HL-60 (cell line): ENCODE data around the gene PPM1F.
"Not testable (repeated sequence)": the region's sequence is repeated elsewhere in the genome, so short reads cannot be mapped to it uniquely, and the experiment has no call there.

Source experiments
- DNase-seq, 2 experiments: peaks; one replicate each; pipeline ENCODE4 v3.0.0-alpha.2; 2010 to 2020; ENCODE audit warnings: low read depth in 1 of 2, low spot score in 1 of 2
- H3K27ac ChIP-seq: fragments of 250-450 bp; sonication (Bioruptor Pico); replicated peaks from 2 replicates; pipeline ENCODE4 v1.5.1; 2020; ENCODE audit warnings: mild to moderate bottlenecking, moderate library complexity
- H3K27me3 ChIP-seq: fragments of 250-450 bp; sonication (Bioruptor Pico); 2 replicates; pipeline ENCODE4 v1.5.1; 2021; ENCODE audit warnings: mild to moderate bottlenecking, moderate library complexity; ENCODE audit not compliant: insufficient read depth, poor library complexity, severe bottlenecking
- H3K4me3 ChIP-seq: replicated peaks from 2 replicates; pipeline ENCODE4 v1.5.1; 2011; ENCODE audit warnings: mild to moderate bottlenecking, control low read depth, low read length; ENCODE audit not compliant: insufficient read depth
- CTCF ChIP-seq: IDR thresholded peaks from one replicate; pipeline ENCODE4 v1.5.1; 2011; ENCODE audit warnings: low read length, control low read depth, inconsistent platforms; ENCODE audit not compliant: insufficient read depth
- GABPA ChIP-seq: IDR thresholded peaks from 2 replicates; pipeline ENCODE4 v1.6.1; 2012; ENCODE audit warnings: low read depth
- POLR2AphosphoS5 ChIP-seq: IDR thresholded peaks from 2 replicates; pipeline ENCODE4 v1.6.1; 2012; ENCODE audit warnings: low read depth
- SPI1 ChIP-seq: IDR thresholded peaks from 2 replicates; pipeline ENCODE4 v1.6.1; 2012; ENCODE audit warnings: low read depth, mild to moderate bottlenecking, borderline replicate concordance
- TF ChIP-seq, protein P1 (sequence below): IDR thresholded peaks from 2 replicates; pipeline ENCODE4 v1.6.1; 2012; ENCODE audit warnings: low read depth; ENCODE audit not compliant: insufficient replicate concordance

PPM1F gene

DNA sequence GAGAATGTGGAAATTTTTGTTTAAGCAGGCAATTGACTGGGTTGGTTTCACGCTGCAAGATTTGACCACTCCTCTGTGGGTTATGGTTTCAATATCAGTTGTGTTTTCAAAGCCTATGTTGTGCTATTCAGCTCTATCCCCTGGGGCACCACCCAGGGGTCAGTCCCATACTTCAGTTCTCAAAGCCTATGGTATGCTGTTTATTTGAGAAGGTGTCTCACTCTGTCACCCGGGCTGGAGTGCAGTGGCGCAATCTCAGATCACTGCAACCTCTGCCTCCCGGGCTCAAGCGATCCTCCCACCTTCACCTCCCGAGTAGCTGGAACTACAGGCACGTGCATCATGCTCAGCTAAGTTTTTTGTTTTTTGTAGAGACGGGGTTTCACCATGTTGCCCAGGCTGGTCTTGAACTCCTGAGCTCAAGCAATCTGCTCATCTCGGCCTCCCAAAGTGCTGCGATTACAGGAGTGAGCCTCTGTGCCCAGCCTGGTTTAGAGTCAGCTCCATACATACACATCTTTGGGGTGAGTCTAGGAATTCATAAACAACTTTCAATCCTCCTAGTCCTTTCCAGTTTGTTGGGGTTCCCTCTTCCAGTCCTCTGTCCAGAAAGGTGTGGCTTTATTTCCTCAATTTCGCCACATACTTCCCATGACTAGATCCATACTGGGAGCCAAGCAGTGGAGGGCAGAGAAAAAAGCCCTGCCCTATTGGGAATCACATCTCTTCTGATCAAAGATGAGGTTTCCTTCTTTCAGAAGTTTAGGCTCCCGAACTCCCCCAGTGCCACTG is 50.2 kb downstream of the PPM1F start:
- Histone ChIP-seq H3K27me3 (no peaks in the 10 kb centered on the region), H3K4me3 (no peak overlapping the region), H3K27ac (no peak overlapping the region)
- no peak for TF ChIP-seq POLR2AphosphoS5
- TF ChIP-seq, protein P1, sequence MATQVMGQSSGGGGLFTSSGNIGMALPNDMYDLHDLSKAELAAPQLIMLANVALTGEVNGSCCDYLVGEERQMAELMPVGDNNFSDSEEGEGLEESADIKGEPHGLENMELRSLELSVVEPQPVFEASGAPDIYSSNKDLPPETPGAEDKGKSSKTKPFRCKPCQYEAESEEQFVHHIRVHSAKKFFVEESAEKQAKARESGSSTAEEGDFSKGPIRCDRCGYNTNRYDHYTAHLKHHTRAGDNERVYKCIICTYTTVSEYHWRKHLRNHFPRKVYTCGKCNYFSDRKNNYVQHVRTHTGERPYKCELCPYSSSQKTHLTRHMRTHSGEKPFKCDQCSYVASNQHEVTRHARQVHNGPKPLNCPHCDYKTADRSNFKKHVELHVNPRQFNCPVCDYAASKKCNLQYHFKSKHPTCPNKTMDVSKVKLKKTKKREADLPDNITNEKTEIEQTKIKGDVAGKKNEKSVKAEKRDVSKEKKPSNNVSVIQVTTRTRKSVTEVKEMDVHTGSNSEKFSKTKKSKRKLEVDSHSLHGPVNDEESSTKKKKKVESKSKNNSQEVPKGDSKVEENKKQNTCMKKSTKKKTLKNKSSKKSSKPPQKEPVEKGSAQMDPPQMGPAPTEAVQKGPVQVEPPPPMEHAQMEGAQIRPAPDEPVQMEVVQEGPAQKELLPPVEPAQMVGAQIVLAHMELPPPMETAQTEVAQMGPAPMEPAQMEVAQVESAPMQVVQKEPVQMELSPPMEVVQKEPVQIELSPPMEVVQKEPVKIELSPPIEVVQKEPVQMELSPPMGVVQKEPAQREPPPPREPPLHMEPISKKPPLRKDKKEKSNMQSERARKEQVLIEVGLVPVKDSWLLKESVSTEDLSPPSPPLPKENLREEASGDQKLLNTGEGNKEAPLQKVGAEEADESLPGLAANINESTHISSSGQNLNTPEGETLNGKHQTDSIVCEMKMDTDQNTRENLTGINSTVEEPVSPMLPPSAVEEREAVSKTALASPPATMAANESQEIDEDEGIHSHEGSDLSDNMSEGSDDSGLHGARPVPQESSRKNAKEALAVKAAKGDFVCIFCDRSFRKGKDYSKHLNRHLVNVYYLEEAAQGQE: no peak
- no peak for TF ChIP-seq CTCF
- no peak for TF ChIP-seq SPI1
- TF ChIP-seq GABPA: no peak
- no peak for DNase-seq

DNA sequence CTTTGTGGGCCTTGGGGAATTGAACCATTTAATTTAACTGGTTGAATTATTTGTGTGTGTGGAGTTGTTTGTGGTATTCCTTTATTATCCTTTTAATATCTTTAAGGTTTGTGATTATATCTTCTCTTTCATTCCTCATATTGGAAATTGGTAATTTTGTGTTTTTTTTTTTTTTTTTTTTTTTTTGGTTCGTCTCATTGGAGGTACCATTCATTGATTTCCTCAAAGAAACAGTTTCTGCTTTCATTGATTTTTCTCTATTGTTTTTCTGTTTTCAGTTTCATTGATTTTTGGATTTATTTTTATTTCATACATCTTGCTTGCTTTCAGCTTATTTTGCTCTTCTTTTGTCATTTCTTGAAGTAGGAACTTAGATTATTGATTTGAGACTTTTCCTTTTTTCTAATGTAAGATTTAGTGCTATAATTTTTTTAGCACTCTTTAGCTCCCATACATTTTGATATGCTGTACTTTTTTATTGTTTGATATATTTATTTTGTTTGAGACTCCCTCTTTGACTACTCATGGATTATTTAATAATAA is 54.2 kb downstream of the PPM1F start:
- Histone ChIP-seq H3K27me3 (no peaks in the 10 kb centered on the region), H3K27ac (no peak overlapping the region), H3K4me3 (no peak overlapping the region)
- DNase-seq: no peak
- no peak for TF ChIP-seq SPI1
- no peak for TF ChIP-seq POLR2AphosphoS5
- TF ChIP-seq, protein P1: no peak
- no peak for TF ChIP-seq GABPA
- no peak for TF ChIP-seq CTCF

GRCh38 chr22:21896951-21897513 is 55.6 kb downstream of the PPM1F start:
- no peak for DNase-seq
- Histone ChIP-seq H3K27ac (no peak overlapping the region), H3K27me3 (no peaks in the 10 kb centered on the region), H3K4me3 (no peak overlapping the region)
- no peak for TF ChIP-seq GABPA
- TF ChIP-seq SPI1: no peak
- no peak for TF ChIP-seq POLR2AphosphoS5
- TF ChIP-seq, protein P1: no peak
- TF ChIP-seq CTCF: no peak

DNA sequence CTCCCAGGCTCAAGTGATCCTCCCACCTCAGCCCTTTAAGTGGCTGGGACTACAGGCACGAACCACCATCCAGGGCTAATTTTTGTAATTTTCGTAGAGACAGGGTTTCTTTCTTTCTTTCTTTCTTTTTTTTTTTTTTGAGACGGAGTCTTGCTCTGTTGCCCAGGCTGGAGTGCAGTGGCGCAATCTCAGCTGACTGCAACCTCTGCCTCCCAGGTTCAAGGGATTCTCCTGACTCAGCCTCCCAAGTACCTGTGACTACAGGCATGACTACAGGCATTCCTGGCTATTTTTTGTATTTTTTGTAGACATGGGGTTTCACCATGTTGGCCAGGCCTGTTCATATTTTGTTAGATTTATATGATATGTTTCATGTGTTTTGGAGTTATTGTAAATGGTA is 56.4 kb downstream of the PPM1F start:
- H3K27me3 ChIP-seq, H3K4me3 ChIP-seq, DNase-seq, H3K27ac ChIP-seq: not testable (repeated sequence)
